G401.6 (cell line): ENCODE results near the gene ZCCHC24.

Source experiments
- FAIRE-seq: peaks from 2 replicates; lab custom pipeline; 2012; peaks lifted over from hg19 to GRCh38; lab: Jason Lieb, UNC

Gene ZCCHC24

DNA sequence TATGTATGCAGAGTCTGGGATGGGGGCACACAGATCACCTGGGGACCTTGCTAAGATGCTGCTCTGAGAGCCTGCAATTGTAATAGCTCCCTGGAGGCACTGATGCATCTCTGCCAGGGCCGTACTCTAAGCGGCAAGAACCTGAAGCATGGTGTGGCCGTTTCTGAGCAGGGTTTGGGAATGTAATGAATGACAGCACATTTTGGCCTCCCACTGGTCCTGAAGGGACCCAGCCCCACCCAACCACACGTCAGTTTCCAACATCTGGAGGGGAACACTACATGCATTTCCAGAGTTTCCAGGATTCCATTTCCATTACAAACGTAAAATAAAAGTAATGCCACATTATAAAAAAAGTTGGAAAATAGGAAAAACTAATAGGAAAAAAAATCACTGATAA lies 14.0 kb downstream of the ZCCHC24 start:
- no peak for FAIRE-seq

- FAIRE-seq = no peak
These were observed 14.5 kb downstream of the ZCCHC24 start for GRCh38 chr10:79430936-79431335.

- FAIRE-seq = no peak
These were observed 15.0 kb downstream of the ZCCHC24 start for GRCh38 chr10:79430325-79430905.

DNA sequence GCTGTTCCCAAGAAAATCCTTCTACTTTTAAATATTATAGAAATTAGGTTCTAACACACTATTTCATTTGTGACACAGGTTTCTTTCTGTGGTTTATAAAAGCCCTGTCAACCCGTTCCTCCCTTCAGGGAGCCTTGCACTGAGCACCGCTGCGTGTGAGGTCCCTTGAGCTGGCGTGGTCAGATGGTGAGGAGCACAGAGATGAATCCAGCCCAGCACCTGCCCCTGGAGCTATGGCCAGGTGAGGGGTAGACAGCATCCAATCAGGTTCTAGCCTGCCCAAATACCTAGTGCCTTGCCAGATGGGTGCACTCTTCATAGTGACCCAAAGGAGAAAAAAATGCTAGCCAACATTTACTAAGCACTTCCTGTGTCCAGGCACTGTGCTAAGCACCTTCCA lies 15.7 kb downstream of the ZCCHC24 start:
- no peak for FAIRE-seq

DNA sequence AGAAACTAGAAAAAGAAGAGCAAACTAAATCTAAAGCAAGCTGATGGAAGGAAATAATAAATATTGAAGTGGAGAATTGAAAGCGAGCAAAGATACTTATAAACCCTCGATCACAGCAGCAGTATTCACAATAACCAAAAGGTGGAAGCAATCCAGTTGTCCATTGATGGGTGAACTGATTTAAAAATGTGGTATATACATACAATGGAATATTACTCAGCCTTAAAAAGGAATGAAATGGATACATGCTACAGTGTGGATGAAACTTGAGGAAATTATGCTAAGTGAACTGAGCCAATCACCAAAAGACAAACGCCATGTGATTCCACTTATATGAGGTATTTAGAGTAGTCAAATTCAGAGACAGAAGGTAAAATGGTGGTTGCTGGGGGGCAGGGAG lies 17.5 kb downstream of the ZCCHC24 start:
- no peak for FAIRE-seq

GRCh38 chr10:79425074-79425532 lies 20.3 kb downstream of the ZCCHC24 start:
- FAIRE-seq = no peak

GRCh38 chr10:79424221-79425073 lies 21.0 kb downstream of the ZCCHC24 start:
- no peak for FAIRE-seq

GRCh38 chr10:79422178-79422892 lies 23.1 kb downstream of the ZCCHC24 start:
- no peak for FAIRE-seq

DNA sequence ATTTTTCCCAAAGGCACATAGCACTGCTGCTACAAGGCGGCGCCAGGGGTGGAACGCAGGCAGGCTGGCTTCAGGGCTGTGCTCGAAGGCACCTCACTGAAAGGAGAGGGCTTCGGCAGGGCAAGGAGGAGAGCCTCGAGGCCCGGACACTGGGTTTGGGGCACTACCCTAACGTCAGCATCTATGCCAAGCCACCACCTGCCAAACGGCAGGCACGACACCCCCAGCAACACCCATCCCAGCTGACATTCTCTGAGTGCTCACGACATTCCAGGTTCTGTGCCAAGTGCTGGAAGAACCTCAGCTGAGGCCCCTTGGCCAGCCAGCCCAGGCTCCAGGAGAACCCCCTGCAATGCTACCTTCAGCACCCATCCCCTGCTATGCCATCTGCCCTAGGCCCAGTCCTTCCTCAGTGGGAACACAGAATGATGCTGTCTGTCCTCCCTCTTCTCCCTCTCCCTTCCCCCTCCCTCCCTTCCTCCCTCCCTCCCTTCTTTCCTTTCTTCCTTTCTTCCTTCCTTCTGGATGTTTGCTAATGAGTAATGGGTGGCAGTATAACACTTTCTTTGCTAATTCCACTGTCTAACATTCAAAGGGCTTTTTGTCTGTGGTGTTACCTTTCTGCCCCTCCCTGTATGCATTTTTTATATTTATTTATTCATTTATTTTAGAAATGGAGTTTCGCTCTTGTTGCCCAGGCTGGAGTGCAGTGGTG lies 24.3 kb downstream of the ZCCHC24 start:
- FAIRE-seq = no peak

GRCh38 chr10:79418886-79419595 lies 26.4 kb downstream of the ZCCHC24 start:
- no peak for FAIRE-seq

DNA sequence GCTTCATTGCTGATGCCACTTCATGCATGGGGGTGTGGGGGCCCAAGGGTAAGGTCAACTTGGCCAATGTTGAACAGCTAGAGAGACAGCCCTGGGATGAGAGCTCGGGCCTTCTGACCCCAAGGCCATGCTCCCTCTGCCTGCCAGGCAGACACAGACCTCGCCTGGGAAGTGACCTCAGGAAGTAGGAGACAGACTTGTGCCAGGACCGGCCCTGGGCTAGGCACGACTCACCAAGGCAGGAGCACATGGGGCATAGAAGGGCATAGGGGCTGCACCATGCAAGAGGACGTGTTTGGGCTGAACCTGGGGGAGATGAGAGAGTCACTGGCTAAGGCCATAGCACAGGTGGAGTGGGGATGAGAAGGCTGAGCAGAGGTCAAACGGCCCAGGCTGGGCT lies 27.1 kb downstream of the ZCCHC24 start:
- no peak for FAIRE-seq

DNA sequence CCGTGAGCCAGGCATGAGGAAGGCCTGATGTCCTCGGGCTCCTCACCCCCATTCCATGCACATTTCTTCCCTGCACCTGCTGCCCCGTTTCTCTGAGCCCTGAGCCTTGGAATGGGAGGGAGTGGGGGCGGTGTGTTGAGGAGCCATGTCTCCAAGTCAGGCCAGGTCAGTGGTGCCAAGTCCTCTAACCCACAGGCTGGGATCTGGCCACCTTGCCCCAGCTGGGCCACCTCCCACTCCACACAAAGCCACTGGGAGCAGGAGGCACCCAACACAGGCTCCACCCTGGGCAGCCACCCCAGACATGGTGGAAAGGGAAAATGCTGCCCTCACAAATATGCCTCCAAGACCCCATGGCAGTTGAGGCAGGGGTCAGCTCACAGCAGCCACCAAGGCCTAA lies 27.7 kb downstream of the ZCCHC24 start:
- FAIRE-seq = no peak

GRCh38 chr10:79417266-79417665 lies 28.2 kb downstream of the ZCCHC24 start:
- FAIRE-seq = no peak

DNA sequence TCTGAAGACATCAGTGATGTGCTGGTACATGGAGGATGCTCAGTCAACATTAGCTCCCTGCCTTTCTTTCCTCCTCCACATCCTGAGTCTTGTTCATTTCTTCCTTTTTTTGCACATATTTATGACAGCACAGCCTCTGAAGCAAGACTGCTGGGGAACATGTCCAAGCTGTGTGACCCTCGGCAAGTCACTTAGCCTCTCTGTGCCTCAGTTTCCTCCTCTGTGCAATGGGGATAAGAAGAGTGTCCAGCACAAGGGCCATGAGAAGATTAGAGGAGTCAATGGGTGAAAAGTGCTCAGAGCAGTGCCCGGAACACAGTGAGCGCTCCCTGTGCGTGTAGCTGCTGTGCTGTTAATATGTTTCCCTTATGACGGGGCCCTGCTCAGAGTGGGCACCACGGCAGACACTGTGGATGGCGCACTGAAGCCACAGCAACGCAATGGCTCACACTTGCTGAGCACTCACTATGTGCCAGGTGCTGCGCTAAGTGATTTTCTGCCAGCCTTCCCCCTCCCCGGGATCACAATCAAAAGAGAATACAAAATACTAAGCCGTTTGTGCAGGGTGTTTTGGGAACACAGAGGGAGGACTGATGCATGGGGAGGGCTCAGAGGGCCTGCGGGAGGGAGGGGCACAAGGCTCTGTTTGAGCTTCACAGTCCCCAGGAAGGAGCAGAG lies 28.7 kb downstream of the ZCCHC24 start:
- no peak for FAIRE-seq

GRCh38 chr10:79415736-79416577 lies 29.5 kb downstream of the ZCCHC24 start:
- FAIRE-seq = no peak

DNA sequence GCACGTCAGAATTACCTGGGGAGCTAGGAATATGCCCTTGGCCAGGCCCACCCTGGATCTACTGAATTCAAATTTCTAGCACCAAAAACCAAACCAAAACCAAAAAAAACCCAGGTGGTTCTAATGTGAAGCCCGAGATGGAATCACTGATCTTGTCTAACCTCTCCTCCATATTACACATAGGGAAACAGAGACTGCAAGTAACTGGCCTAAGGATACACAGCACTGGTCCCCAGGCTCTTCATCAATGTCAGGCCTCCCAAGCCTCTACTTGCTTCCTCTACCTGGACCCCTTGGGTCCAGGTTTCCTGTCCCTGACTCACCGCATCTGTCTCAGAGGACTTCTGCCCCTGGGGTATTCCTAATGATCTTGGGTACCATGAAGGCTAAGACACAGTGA lies 30.7 kb downstream of the ZCCHC24 start:
- FAIRE-seq = no peak

DNA sequence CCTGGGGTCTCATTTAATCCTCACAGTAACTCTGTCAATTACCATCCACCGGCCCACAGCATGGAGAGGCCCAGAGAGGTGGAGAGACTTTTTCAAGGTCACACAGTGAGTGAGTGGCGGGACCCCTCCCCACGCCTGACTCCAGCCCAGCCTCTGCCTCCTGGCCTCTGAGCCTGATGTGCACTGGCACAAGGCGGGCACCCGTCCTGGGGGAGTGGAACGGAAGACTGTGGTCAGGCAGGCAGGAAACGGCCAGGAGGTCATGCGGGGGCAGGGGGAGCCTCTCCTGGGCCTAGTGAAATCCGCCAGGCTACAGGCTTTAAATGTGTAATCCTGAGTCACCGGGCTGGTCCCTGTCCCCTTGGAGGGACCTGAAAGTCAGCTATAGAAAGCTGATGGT lies 32.2 kb downstream of the ZCCHC24 start:
- no peak for FAIRE-seq

DNA sequence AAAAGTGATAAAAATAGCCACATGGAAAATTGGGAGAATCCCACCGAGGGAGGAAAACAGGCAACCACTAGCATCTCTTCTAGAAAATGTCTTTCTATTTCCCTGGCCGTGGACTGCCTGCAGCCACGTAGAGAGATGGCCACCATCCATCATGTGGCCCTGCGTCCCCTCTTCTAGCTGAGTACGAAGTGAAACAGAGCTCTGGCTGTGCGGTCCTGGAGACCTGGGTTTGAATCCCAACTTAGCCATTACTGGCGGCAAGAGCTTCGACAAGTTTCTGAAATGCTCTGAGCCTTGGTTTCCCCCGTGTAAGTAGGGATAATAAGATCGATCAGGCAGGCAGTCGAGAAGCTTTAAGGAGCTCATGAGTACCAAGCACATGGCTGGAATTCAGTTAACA lies 32.9 kb downstream of the ZCCHC24 start:
- no peak for FAIRE-seq

GRCh38 chr10:79411546-79412495 lies 33.6 kb downstream of the ZCCHC24 start:
- FAIRE-seq = no peak
